OCI-LY3 (cell line): Measurements from ENCODE around the gene CCDC9B.

Experiments
- H2AFZ ChIP-seq: fragments of 200-600, 300-600 bp; shearing (Covaris generic); 2 replicates; pipeline ENCODE4 v1.6.0; 2014; ENCODE audit warnings: antibody characterized with exemption, low read depth, low read length
- H3K27ac ChIP-seq: fragments of 200-600, 300-600 bp; sonication (generic); 2 replicates; pipeline ENCODE4 v1.5.1; 2014; ENCODE audit warnings: mild to moderate bottlenecking, low read length, moderate library complexity, mixed read lengths
- H3K27me3 ChIP-seq: fragments of 200-600, 300-600 bp; sonication (generic); 2 replicates; pipeline ENCODE4 v1.6.1; 2014; ENCODE audit warnings: low read depth, low read length, mixed read lengths
- H3K36me3 ChIP-seq: fragments of 200-600, 300-600 bp; sonication (generic); replicated peaks from 2 replicates; pipeline ENCODE3; 2014; ENCODE audit warnings: low read depth, low read length, mixed read lengths
- H3K4me1 ChIP-seq: fragments of 300-600, 200-600 bp; sonication (generic); 2 replicates; pipeline ENCODE4 v1.6.1; 2014; ENCODE audit warnings: low read length, mixed read lengths
- H3K4me2 ChIP-seq: fragments of 200-600, 300-600 bp; sonication (generic); 2 replicates; pipeline ENCODE4 v1.6.1; 2014; ENCODE audit warnings: low read length, mixed read lengths
- H3K4me3 ChIP-seq: fragments of 300-600, 200-600 bp; sonication (generic); 2 replicates; pipeline ENCODE4 v1.5.1; 2014; ENCODE audit warnings: antibody characterized with exemption, mild to moderate bottlenecking, low read length, moderate library complexity
- H3K79me2 ChIP-seq: fragments of 300-600, 200-600 bp; shearing (Covaris generic); 2 replicates; pipeline ENCODE4 v1.6.1; 2014; ENCODE audit warnings: mild to moderate bottlenecking, low read length, mixed read lengths
- H3K9ac ChIP-seq: fragments of 300-600, 200-600 bp; shearing (Covaris generic); 2 replicates; pipeline ENCODE4 v1.6.0; 2014; ENCODE audit warnings: mild to moderate bottlenecking, low read length, moderate library complexity
- H3K9me3 ChIP-seq: fragments of 200-600, 300-600 bp; shearing (Covaris generic); 2 replicates; pipeline ENCODE4 v1.6.1; 2014; ENCODE audit warnings: low read length, mixed read lengths; ENCODE audit not compliant: insufficient read depth
- H4K20me1 ChIP-seq: fragments of 200-600, 300-600 bp; sonication (generic); 2 replicates; pipeline ENCODE4 v1.6.1; 2016; ENCODE audit warnings: low read length, mixed read lengths; ENCODE audit not compliant: insufficient read depth
- CTCF ChIP-seq: fragments of 200-600, 300-600 bp; sonication (generic); IDR thresholded peaks from 2 replicates; pipeline ENCODE4 v1.5.1; 2014; ENCODE audit warnings: antibody characterized with exemption, low read length, low read depth
- EZH2phosphoT487 ChIP-seq: fragments of 200-600 bp; shearing (Covaris generic); IDR thresholded peaks from 2 replicates; pipeline ENCODE4 v1.6.1; 2018; ENCODE audit warnings: antibody characterized with exemption, mixed run types, low read depth

The CCDC9B gene

GRCh38 chr15:40364251-40364650 is 23.5 kb upstream of the CCDC9B start:
- Histone ChIP-seq H3K27ac (no peak overlapping the region), H3K4me1 (peaks cover 22% of the 10 kb centered on the region), H3K9ac (no peak overlapping the region), H3K27me3 (no peaks in the 10 kb centered on the region), H3K4me3 (no peak overlapping the region), H3K36me3 (no peaks in the 10 kb centered on the region), H3K79me2 (no peaks in the 10 kb centered on the region), H2AFZ (no peak overlapping the region), H3K4me2 (no peak overlapping the region), H4K20me1 (0 out of 2 replicates have a peak, but pooled peaks cover 5% of the 10 kb centered on the region), H3K9me3 (no peaks in the 10 kb centered on the region)
- TF ChIP-seq EZH2phosphoT487 (no peak), CTCF (no peak)

GRCh38 chr15:40363611-40364010 is 22.9 kb upstream of the CCDC9B start:
- no peak overlapping the region for H3K27ac ChIP-seq
- H4K20me1 ChIP-seq: 0 out of 2 replicates have a peak, but pooled peaks cover 7% of the 10 kb centered on the region
- no peak overlapping the region for H3K4me2 ChIP-seq
- no peaks in the 10 kb centered on the region for H3K79me2 ChIP-seq
- no peaks in the 10 kb centered on the region for H3K27me3 ChIP-seq
- TF ChIP-seq EZH2phosphoT487 (no peak), CTCF (no peak)
- H3K9me3 ChIP-seq: no peaks in the 10 kb centered on the region
- H3K9ac ChIP-seq: no peak overlapping the region
- H3K36me3 ChIP-seq: no peaks in the 10 kb centered on the region
- no peak overlapping the region for H2AFZ ChIP-seq
- H3K4me3 ChIP-seq: no peak overlapping the region
- peaks cover 26% of the 10 kb centered on the region for H3K4me1 ChIP-seq

GRCh38 chr15:40361640-40362039 is 20.9 kb upstream of the CCDC9B start:
- H3K4me2 ChIP-seq: no peak overlapping the region
- H3K79me2 ChIP-seq: no peaks in the 10 kb centered on the region
- H3K27ac ChIP-seq: no peak overlapping the region
- H3K4me3 ChIP-seq: no peak overlapping the region
- no peaks in the 10 kb centered on the region for H3K36me3 ChIP-seq
- H3K9me3 ChIP-seq: no peaks in the 10 kb centered on the region
- no peak overlapping the region for H3K9ac ChIP-seq
- TF ChIP-seq EZH2phosphoT487: no peak
- no peak for TF ChIP-seq CTCF
- no peaks in the 10 kb centered on the region for H3K27me3 ChIP-seq
- H3K4me1 ChIP-seq: peaks cover 17% of the 10 kb centered on the region; the same call in 1 of the 2 replicates
- 0 out of 2 replicates have a peak, but pooled peaks cover 9% of the 10 kb centered on the region for H4K20me1 ChIP-seq
- H2AFZ ChIP-seq: no peak overlapping the region

GRCh38 chr15:40360015-40360414 is 19.3 kb upstream of the CCDC9B start:
- Histone ChIP-seq H3K27me3 (no peaks in the 10 kb centered on the region), H4K20me1 (0 out of 2 replicates have a peak, but pooled peaks cover 9% of the 10 kb centered on the region), H3K4me2 (no peak overlapping the region), H3K9ac (no peak overlapping the region), H3K36me3 (no peaks in the 10 kb centered on the region), H3K79me2 (no peaks in the 10 kb centered on the region), H3K9me3 (no peaks in the 10 kb centered on the region), H2AFZ (no peak overlapping the region), H3K4me3 (no peak overlapping the region), H3K27ac (no peak overlapping the region), H3K4me1 (peaks cover 16% of the 10 kb centered on the region; the same call in 1 of the 2 replicates)
- TF ChIP-seq CTCF (no peak), EZH2phosphoT487 (no peak)
